GM21619 (cell line): ENCODE data around the gene UBXN10.

Source experiments
- ATAC-seq: cut with Tn5 transposase; IDR thresholded peaks from one replicate; pipeline ENCODE4 v1.9.1; 2021; ENCODE audit not compliant: unreplicated experiment

UBXN10 gene

GRCh38 chr1:20182415-20182814 is 3.5 kb upstream of the UBXN10 start:
- ATAC-seq = no peak

GRCh38 chr1:20183035-20183434 is 2.9 kb upstream of the UBXN10 start:
- no peak for ATAC-seq

GRCh38 chr1:20183616-20184271 is 2.2 kb upstream of the UBXN10 start:
- ATAC-seq = no peak

GRCh38 chr1:20184481-20184900 is 1.4 kb upstream of the UBXN10 start:
- no peak for ATAC-seq

- no peak for ATAC-seq
Measured at GRCh38 chr1:20184997-20185833, 681 bp upstream of the UBXN10 start.

- no peak for ATAC-seq
Measured at GRCh38 chr1:20187103-20187812, 1.4 kb downstream of the UBXN10 start.

- ATAC-seq = no peak
Measured at GRCh38 chr1:20187813-20188454, 2.0 kb downstream of the UBXN10 start.

- ATAC-seq = no peak
Measured at GRCh38 chr1:20188455-20188817, 2.5 kb downstream of the UBXN10 start.

GRCh38 chr1:20189664-20190063 is 3.8 kb downstream of the UBXN10 start:
- no peak for ATAC-seq

GRCh38 chr1:20190256-20191160 is 4.6 kb downstream of the UBXN10 start:
- no peak for ATAC-seq

- no peak for ATAC-seq
Measured at GRCh38 chr1:20191266-20191825, 5.5 kb downstream of the UBXN10 start.

- ATAC-seq = no peak
Measured at GRCh38 chr1:20192364-20192763, 6.5 kb downstream of the UBXN10 start.

- no peak for ATAC-seq
Measured at GRCh38 chr1:20192871-20193411, 7.0 kb downstream of the UBXN10 start.

GRCh38 chr1:20194224-20194623 is 8.3 kb downstream of the UBXN10 start:
- no peak for ATAC-seq

- ATAC-seq = no peak
Measured at GRCh38 chr1:20194757-20195461, 9.0 kb downstream of the UBXN10 start.

GRCh38 chr1:20195462-20195780 is 9.5 kb downstream of the UBXN10 start:
- no peak for ATAC-seq

GRCh38 chr1:20197329-20197791 is 11.5 kb downstream of the UBXN10 start:
- ATAC-seq = no peak

- ATAC-seq = no peak
Measured at GRCh38 chr1:20198296-20198695, 12.4 kb downstream of the UBXN10 start.

GRCh38 chr1:20198918-20199317 is 13.0 kb downstream of the UBXN10 start:
- ATAC-seq = no peak
